A549 (cell line): ENCODE data around the gene RCN2.

Experiments used
- POLR2A ChIP-seq: IDR thresholded peaks from 2 replicates; pipeline ENCODE4 v1.6.1; 2012; ENCODE audit warnings: mild to moderate bottlenecking, low read length
- ZFP36 ChIP-seq: fragments of 450-650 bp; IDR thresholded peaks from 2 replicates; pipeline ENCODE4 v1.6.1; 2014; ENCODE audit warnings: borderline replicate concordance; ENCODE audit not compliant: partially characterized antibody

DNA sequence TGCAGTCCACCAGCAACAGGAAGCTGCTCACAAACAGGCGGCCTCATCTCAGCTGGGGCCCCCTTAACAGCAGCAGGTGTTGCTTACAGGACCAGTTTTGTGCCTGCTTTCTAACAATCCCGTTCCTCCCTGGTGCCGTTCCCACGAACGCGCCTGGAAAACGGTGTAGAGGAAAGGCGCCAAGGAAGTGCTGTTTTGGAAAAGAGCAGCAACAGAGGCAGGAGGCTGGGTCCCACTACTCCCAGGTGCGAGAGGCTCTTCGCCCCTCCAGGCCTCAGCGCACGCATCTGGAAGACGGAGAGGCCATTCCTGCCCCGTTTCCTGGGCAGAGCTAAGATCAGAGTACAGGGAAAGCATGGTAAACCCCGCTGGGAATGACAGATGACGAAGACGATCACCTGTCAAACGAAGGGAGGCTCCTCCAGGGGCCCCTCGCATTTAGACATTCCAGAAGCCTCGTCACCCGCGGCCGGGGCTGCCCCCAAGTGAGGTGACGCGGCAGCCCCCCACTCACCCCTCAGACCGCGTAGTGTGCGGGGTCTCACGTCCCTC lies 27.0 kb upstream of the RCN2 start:
- TF ChIP-seq ZFP36 (no peak), POLR2A (no peak)
